Measurements from ENCODE around the gene DRG1.

DNA sequence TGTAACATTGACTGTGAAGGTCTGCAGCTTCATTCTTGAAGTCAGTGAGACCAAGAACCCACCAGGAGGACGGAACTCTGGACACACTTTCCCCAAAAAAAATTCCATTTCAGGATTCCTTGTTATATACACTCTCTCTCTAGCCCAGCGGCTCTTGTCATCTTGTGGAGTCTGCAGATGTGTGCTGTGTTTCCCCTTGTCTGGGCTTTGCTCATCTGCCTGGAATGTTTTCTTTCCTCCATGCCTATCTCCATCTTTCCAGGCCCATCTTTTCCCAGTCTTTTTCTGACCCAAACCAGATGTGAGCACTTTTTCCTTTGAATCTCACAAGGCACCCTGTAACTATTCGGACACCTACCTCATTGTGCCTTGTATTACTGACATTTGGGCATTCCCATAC lies 5.1 kb upstream of the DRG1 start:
- TF ChIP-seq, protein P1, sequence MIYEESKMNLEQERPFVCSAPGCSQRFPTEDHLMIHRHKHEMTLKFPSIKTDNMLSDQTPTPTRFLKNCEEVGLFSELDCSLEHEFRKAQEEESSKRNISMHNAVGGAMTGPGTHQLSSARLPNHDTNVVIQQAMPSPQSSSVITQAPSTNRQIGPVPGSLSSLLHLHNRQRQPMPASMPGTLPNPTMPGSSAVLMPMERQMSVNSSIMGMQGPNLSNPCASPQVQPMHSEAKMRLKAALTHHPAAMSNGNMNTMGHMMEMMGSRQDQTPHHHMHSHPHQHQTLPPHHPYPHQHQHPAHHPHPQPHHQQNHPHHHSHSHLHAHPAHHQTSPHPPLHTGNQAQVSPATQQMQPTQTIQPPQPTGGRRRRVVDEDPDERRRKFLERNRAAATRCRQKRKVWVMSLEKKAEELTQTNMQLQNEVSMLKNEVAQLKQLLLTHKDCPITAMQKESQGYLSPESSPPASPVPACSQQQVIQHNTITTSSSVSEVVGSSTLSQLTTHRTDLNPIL (CRISPR knock-in tag; IDR thresholded peaks at IDR 0.05; ENCODE audit: low read depth): no peak
- TF ChIP-seq, protein P2, sequence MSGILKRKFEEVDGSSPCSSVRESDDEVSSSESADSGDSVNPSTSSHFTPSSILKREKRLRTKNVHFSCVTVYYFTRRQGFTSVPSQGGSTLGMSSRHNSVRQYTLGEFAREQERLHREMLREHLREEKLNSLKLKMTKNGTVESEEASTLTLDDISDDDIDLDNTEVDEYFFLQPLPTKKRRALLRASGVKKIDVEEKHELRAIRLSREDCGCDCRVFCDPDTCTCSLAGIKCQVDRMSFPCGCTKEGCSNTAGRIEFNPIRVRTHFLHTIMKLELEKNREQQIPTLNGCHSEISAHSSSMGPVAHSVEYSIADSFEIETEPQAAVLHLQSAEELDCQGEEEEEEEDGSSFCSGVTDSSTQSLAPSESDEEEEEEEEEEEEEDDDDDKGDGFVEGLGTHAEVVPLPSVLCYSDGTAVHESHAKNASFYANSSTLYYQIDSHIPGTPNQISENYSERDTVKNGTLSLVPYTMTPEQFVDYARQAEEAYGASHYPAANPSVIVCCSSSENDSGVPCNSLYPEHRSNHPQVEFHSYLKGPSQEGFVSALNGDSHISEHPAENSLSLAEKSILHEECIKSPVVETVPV (CRISPR knock-in tag; IDR thresholded peaks at IDR 0.05): no peak
- TF ChIP-seq ZFP30 (CRISPR knock-in tag; IDR thresholded peaks at IDR 0.05) (no peak), ZFP3 (CRISPR knock-in tag; IDR thresholded peaks at IDR 0.05) (no peak), BACH2 (CRISPR knock-in tag; IDR thresholded peaks at IDR 0.05; ENCODE audit: borderline replicate concordance) (no peak), ISL1 (CRISPR knock-in tag; IDR thresholded peaks at IDR 0.05) (no peak), ZNF8 (CRISPR knock-in tag; IDR thresholded peaks at IDR 0.05) (no peak), ARNTL (CRISPR knock-in tag; IDR thresholded peaks at IDR 0.05; ENCODE audit: borderline replicate concordance, low read depth) (no peak), OSR1 (CRISPR knock-in tag; IDR thresholded peaks at IDR 0.05) (no peak), TOX (CRISPR knock-in tag; IDR thresholded peaks at IDR 0.05; ENCODE audit: borderline replicate concordance) (no peak), CSDC2 (CRISPR knock-in tag; IDR thresholded peaks at IDR 0.05) (no peak), SNAI2 (CRISPR knock-in tag; IDR thresholded peaks at IDR 0.05) (no peak)
- TF ChIP-seq, protein P3, sequence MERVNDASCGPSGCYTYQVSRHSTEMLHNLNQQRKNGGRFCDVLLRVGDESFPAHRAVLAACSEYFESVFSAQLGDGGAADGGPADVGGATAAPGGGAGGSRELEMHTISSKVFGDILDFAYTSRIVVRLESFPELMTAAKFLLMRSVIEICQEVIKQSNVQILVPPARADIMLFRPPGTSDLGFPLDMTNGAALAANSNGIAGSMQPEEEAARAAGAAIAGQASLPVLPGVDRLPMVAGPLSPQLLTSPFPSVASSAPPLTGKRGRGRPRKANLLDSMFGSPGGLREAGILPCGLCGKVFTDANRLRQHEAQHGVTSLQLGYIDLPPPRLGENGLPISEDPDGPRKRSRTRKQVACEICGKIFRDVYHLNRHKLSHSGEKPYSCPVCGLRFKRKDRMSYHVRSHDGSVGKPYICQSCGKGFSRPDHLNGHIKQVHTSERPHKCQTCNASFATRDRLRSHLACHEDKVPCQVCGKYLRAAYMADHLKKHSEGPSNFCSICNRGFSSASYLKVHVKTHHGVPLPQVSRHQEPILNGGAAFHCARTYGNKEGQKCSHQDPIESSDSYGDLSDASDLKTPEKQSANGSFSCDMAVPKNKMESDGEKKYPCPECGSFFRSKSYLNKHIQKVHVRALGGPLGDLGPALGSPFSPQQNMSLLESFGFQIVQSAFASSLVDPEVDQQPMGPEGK (CRISPR knock-in tag; IDR thresholded peaks at IDR 0.05; ENCODE audit: borderline replicate concordance): no peak
